22Rv1 (cell line): ENCODE data around the gene MYL9.
A peak's percentile ranks its signal among the peaks of the same experiment; 100 is the strongest.

Experiments used
- H3K27ac ChIP-seq: fragments of 450-650 bp; 2 replicates; pipeline ENCODE4 v1.5.1; 2017
- CTCF ChIP-seq: fragments of 450-650 bp; IDR thresholded peaks from 2 replicates; pipeline ENCODE4 v1.5.1; 2017; ENCODE audit warnings: mild to moderate bottlenecking
- ZFX ChIP-seq: fragments of 450-650 bp; IDR thresholded peaks from 2 replicates; pipeline ENCODE4 v1.6.1; 2017; ENCODE audit warnings: antibody characterized with exemption, borderline replicate concordance

The MYL9 gene

GRCh38 chr20:36546111-36546736 lies 4.9 kb downstream of the MYL9 start:
- no peak overlapping the region for H3K27ac ChIP-seq
- no peak for TF ChIP-seq ZFX
- no peak for TF ChIP-seq CTCF

- no peak overlapping the region for H3K27ac ChIP-seq
- TF ChIP-seq ZFX: no peak
- TF ChIP-seq CTCF: no peak
These were observed 6.1 kb downstream of the MYL9 start for GRCh38 chr20:36547186-36548005.

GRCh38 chr20:36548006-36548315 lies 6.6 kb downstream of the MYL9 start:
- TF ChIP-seq CTCF: peak; percentile 8; the same call in 1 of the 2 replicates
- TF ChIP-seq ZFX: no peak
- H3K27ac ChIP-seq: no peak overlapping the region

GRCh38 chr20:36548704-36549627 lies 7.6 kb downstream of the MYL9 start:
- TF ChIP-seq ZFX: no peak
- no peak for TF ChIP-seq CTCF
- no peak overlapping the region for H3K27ac ChIP-seq

- no peak overlapping the region for H3K27ac ChIP-seq
- TF ChIP-seq CTCF (no peak), ZFX (no peak)
These were observed 8.3 kb downstream of the MYL9 start for GRCh38 chr20:36549628-36549941.

- no peak overlapping the region for H3K27ac ChIP-seq
- no peak for TF ChIP-seq ZFX
- no peak for TF ChIP-seq CTCF
These were observed 8.8 kb downstream of the MYL9 start for GRCh38 chr20:36549942-36550789.
